H9 (cell line): Measurements from ENCODE around the gene IRAG1. TPM values are rescaled to one million over a fixed set of nuclear protein-coding genes. Genes with fewer than 3 reads are reported as not detected.

Source experiments
- DNase-seq: peaks from one replicate; pipeline ENCODE4 v3.0.0-alpha.2; 2017
- H2AFZ ChIP-seq: one replicate; pipeline ENCODE4 v1.6.1; 2013; ENCODE audit warnings: mild to moderate bottlenecking, low read length, control low read depth, moderate library complexity
- H2AK5ac ChIP-seq: 2 replicates; pipeline ENCODE4 v1.6.1; 2013; ENCODE audit warnings: low read length, control low read depth, mixed read lengths; ENCODE audit not compliant: insufficient read length
- H2BK120ac ChIP-seq: one replicate; pipeline ENCODE4 v1.6.1; 2013; ENCODE audit warnings: low read depth, mild to moderate bottlenecking, low read length, control low read depth, inconsistent platforms; ENCODE audit not compliant: poor library complexity, severe bottlenecking
- H2BK12ac ChIP-seq: 2 replicates; pipeline ENCODE4 v1.6.1; 2013; ENCODE audit warnings: low read length, control low read depth, mixed read lengths, low read depth; ENCODE audit not compliant: insufficient read length
- H2BK15ac ChIP-seq: 2 replicates; pipeline ENCODE4 v1.6.1; 2013; ENCODE audit warnings: low read depth, low read length, control low read depth
- H2BK20ac ChIP-seq: one replicate; pipeline ENCODE4 v1.6.1; 2013; ENCODE audit warnings: low read depth, mild to moderate bottlenecking, low read length, control low read depth, inconsistent platforms; ENCODE audit not compliant: poor library complexity, severe bottlenecking
- H2BK5ac ChIP-seq: 2 replicates; pipeline ENCODE4 v1.6.1; 2013; ENCODE audit warnings: low read length, control low read depth, mixed read lengths; ENCODE audit not compliant: insufficient read length
- H3K14ac ChIP-seq: 2 replicates; pipeline ENCODE4 v1.6.1; 2013; ENCODE audit warnings: low read length, control low read depth; ENCODE audit not compliant: insufficient read depth
- H3K18ac ChIP-seq: 2 replicates; pipeline ENCODE4 v1.6.1; 2013; ENCODE audit warnings: low read depth, mild to moderate bottlenecking, mixed read lengths, low read length, control low read depth; ENCODE audit not compliant: insufficient read length
- H3K23ac ChIP-seq: 2 replicates; pipeline ENCODE4 v1.6.1; 2013; ENCODE audit warnings: low read length, control low read depth, mixed read lengths, low read depth; ENCODE audit not compliant: insufficient read length
- H3K23me2 ChIP-seq: 2 replicates; pipeline ENCODE4 v1.6.1; 2013; ENCODE audit warnings: low read depth, mild to moderate bottlenecking, mixed read lengths, low read length, control low read depth; ENCODE audit not compliant: insufficient read length, poor library complexity, severe bottlenecking
- H3K27ac ChIP-seq: 2 replicates; pipeline ENCODE4 v1.5.1; 2013; ENCODE audit warnings: low read length, control low read depth, mixed read lengths, low read depth; ENCODE audit not compliant: insufficient read length
- H3K27me3 ChIP-seq: 2 replicates; pipeline ENCODE4 v1.6.1; 2013; ENCODE audit warnings: low read length, control low read depth, inconsistent platforms; ENCODE audit not compliant: insufficient read depth
- H3K4ac ChIP-seq: 2 replicates; pipeline ENCODE4 v1.6.1; 2013; ENCODE audit warnings: low read depth, mild to moderate bottlenecking, control low read depth, inconsistent platforms, low read length, moderate library complexity
- H3K4me1 ChIP-seq: 2 replicates; pipeline ENCODE4 v1.6.1; 2013; ENCODE audit warnings: low read length, control low read depth, inconsistent platforms; ENCODE audit not compliant: insufficient read depth
- H3K4me2 ChIP-seq: 2 replicates; pipeline ENCODE4 v1.6.1; 2013; ENCODE audit warnings: low read length, control low read depth, mixed read lengths; ENCODE audit not compliant: insufficient read length, insufficient read depth
- H3K56ac ChIP-seq: 2 replicates; pipeline ENCODE4 v1.6.1; 2013; ENCODE audit warnings: low read depth, mild to moderate bottlenecking, mixed read lengths, low read length, control low read depth; ENCODE audit not compliant: insufficient read length
- H3K79me1 ChIP-seq: 2 replicates; pipeline ENCODE4 v1.6.1; 2013; ENCODE audit warnings: low read depth, mild to moderate bottlenecking, moderate library complexity, low read length, control low read depth, inconsistent platforms; ENCODE audit not compliant: insufficient read depth, poor library complexity, severe bottlenecking
- H3K79me2 ChIP-seq: 2 replicates; pipeline ENCODE4 v1.6.1; 2013; ENCODE audit warnings: low read length, control low read depth, inconsistent platforms; ENCODE audit not compliant: insufficient read depth
- H3K9ac ChIP-seq: 2 replicates; pipeline ENCODE4 v1.6.1; 2013; ENCODE audit warnings: low read length, control low read depth, mixed read lengths; ENCODE audit not compliant: insufficient read length; ENCODE audit errors: extremely low read depth
- H3K9me3 ChIP-seq: one replicate; pipeline ENCODE4 v1.6.1; 2013; ENCODE audit warnings: low read depth, low read length, inconsistent platforms; ENCODE audit not compliant: control insufficient read depth
- H3T11ph ChIP-seq: one replicate; pipeline ENCODE4 v1.6.1; 2013; ENCODE audit warnings: mild to moderate bottlenecking, low read length, control low read depth, inconsistent platforms
- H4K20me1 ChIP-seq: one replicate; pipeline ENCODE4 v1.6.1; 2013; ENCODE audit not compliant: control insufficient read depth, insufficient read length, insufficient read depth
- H4K5ac ChIP-seq: 2 replicates; pipeline ENCODE4 v1.6.1; 2013; ENCODE audit warnings: low read depth, mild to moderate bottlenecking, mixed read lengths, low read length, control low read depth; ENCODE audit not compliant: insufficient read length
- H4K8ac ChIP-seq: replicated peaks from 2 replicates; pipeline ENCODE4 v1.6.1; 2013; ENCODE audit warnings: low read length, control low read depth, mixed read lengths, low read depth; ENCODE audit not compliant: insufficient read length
- H4K91ac ChIP-seq: 2 replicates; pipeline ENCODE4 v1.6.1; 2013; ENCODE audit warnings: low read depth, mild to moderate bottlenecking, moderate library complexity, mixed read lengths, low read length, control low read depth; ENCODE audit not compliant: insufficient read length
- H3K27ac Mint-ChIP-seq, 3 experiments: 2 replicates in 2 of 3; 3 replicates in 1 of 3; pipeline ENCODE4 v1.8.0; 2020 to 2021; ENCODE audit warnings: mixed read lengths in 3 of 3, mild to moderate bottlenecking in 1 of 3, moderate library complexity in 1 of 3
- H3K27me3 Mint-ChIP-seq: 2 replicates; pipeline ENCODE4 v1.8.0; 2021; ENCODE audit warnings: low read depth, mild to moderate bottlenecking, moderate library complexity, mixed read lengths
- H3K36me3 Mint-ChIP-seq, 3 experiments: 2 replicates in 2 of 3; 3 replicates in 1 of 3; pipeline ENCODE4 v1.8.0; 2020 to 2021; ENCODE audit warnings: low read depth in 3 of 3, mixed read lengths in 3 of 3; ENCODE audit not compliant: insufficient read depth in 1 of 3
- H3K4me1 Mint-ChIP-seq, 2 experiments: 2 replicates each; pipeline ENCODE4 v1.8.0; 2020; ENCODE audit warnings: mixed read lengths in 2 of 2
- H3K4me3 Mint-ChIP-seq, 2 experiments: 2 replicates in 1 of 2; 3 replicates in 1 of 2; pipeline ENCODE4 v1.8.0; 2020 to 2021; ENCODE audit warnings: mild to moderate bottlenecking in 2 of 2, mixed read lengths in 2 of 2, moderate library complexity in 1 of 2
- H3K9me3 Mint-ChIP-seq, 2 experiments: 2 replicates in 1 of 2; 3 replicates in 1 of 2; pipeline ENCODE4 v1.8.0; 2020; ENCODE audit warnings: mild to moderate bottlenecking in 2 of 2, mixed read lengths in 2 of 2, moderate library complexity in 1 of 2
- CTCF ChIP-seq: fragments of 200-600 bp; sonication (generic); conservative IDR thresholded peaks from 3 replicates; pipeline ENCODE4 v1.8.0; 2021; ENCODE audit warnings: antibody characterized with exemption, mild to moderate bottlenecking
- whole genome bisulfite sequencing: extraction: QIAGEN DNeasy Blood & Tissue Kit; methylation state at CpG from one replicate; pipeline ENCODE4 v1.1.7; 2013; ENCODE audit warnings: missing lambda C conversion rate, low lambda C conversion rate, mixed read lengths; ENCODE audit not compliant: insufficient read length; ENCODE audit errors: extremely low coverage; 5-methylcytosine and 5-hydroxymethylcytosine counted together
- total RNA-seq: library from RNA; stranded (reverse); gene quantifications from 2 replicates; pipeline ENCODE4 v1.2.1, GENCODE V29; 2021

Gene IRAG1
- total RNA-seq, 1 experiment from 2014 or later = 2.4 TPM

GRCh38 chr11:10666556-10667520, 26.7 kb downstream of the IRAG1 start:
- H3K27ac ChIP-seq = no peak overlapping the region
- DNase-seq = no peak
- Mint-ChIP-seq H3K4me1 (no peaks in the 10 kb centered on the region), H3K4me3 (no peak overlapping the region), H3K27me3 (no peaks in the 10 kb centered on the region), H3K27ac (peak overlapping the region in 1 of 3 experiments; percentile 81; a peak in 3 of 7 replicates), H3K9me3 (no peaks in the 10 kb centered on the region), H3K36me3 (no peaks in the 10 kb centered on the region; a peak in 1 of 7 replicates)
- H3K23me2 ChIP-seq = no peaks in the 10 kb centered on the region
- H3K27me3 ChIP-seq = no peaks in the 10 kb centered on the region
- H2BK120ac ChIP-seq = no peak overlapping the region
- no peak overlapping the region for H2AK5ac ChIP-seq
- H2BK12ac ChIP-seq = no peak overlapping the region
- no peaks in the 10 kb centered on the region for H3K4me1 ChIP-seq
- no peak overlapping the region for H4K8ac ChIP-seq
- no peak overlapping the region for H2BK5ac ChIP-seq
- no CpG with 5 or more reads among the region's 6 CpGs for WGBS
- no peak overlapping the region for H3K23ac ChIP-seq
- H2BK15ac ChIP-seq = no peak overlapping the region
- no peaks in the 10 kb centered on the region for H3K9me3 ChIP-seq
- H3K4ac ChIP-seq = no peak overlapping the region
- no peaks in the 10 kb centered on the region for H3K79me1 ChIP-seq
- no peak for TF ChIP-seq CTCF
- H3K18ac ChIP-seq = no peak overlapping the region
- H3K14ac ChIP-seq = no peak overlapping the region
- H4K5ac ChIP-seq = no peak overlapping the region
- H3K79me2 ChIP-seq = no peaks in the 10 kb centered on the region
- H4K91ac ChIP-seq = no peak overlapping the region
- H3T11ph ChIP-seq = no peak overlapping the region
- no peaks in the 10 kb centered on the region for H4K20me1 ChIP-seq
- H2AFZ ChIP-seq = no peak overlapping the region
- no peak overlapping the region for H3K56ac ChIP-seq
- H2BK20ac ChIP-seq = no peak overlapping the region
- H3K9ac ChIP-seq = no peak overlapping the region
- no peak overlapping the region for H3K4me2 ChIP-seq
